ENCODE data around the gene HADH.

The HADH gene

GRCh38 chr4:108060686-108061321, 71.1 kb downstream of the HADH start:
- DNase-seq, result no peak

DNA sequence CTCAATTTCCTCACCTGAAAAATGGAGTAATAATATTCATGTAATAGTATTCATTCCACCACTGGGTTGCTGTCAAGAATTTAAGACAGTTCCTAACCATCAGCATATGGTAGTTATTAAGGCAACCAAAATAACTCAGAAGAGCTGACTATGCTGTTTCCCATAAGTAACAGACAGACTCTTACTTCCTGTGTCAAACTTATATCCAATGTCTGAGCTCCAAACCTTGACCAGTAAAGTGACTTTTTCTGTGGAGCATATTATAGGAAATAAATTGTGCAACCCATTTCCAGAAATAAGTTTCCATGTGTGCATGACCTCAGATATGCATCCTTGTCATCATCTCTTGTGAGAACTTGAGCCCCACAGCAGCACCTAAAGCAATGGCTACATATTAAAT, 78.8 kb downstream of the HADH start:
- peak; percentile 14 to 41 for DNase-seq

DNA sequence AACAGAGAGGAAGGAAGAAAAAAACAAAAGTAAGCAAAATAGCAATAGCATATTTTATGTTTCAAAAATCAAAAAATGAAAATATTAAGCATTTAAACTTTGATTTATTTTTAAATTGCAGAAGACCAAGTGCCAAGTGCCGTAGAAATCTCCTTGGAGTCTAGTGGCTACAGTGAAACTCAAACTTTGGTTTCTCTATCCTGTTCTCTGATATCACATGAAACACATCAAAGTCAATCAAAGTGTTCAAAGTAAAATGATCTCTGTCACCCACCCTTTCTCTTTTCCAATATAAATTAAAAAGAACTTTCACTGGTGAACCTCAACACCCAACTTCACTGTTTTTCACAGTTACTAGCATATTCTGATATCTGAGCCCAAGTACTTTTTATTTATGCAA, 81.1 kb downstream of the HADH start:
- no peak for DNase-seq

GRCh38 chr4:108072300-108072699, 82.6 kb downstream of the HADH start:
- no peak for DNase-seq

DNA sequence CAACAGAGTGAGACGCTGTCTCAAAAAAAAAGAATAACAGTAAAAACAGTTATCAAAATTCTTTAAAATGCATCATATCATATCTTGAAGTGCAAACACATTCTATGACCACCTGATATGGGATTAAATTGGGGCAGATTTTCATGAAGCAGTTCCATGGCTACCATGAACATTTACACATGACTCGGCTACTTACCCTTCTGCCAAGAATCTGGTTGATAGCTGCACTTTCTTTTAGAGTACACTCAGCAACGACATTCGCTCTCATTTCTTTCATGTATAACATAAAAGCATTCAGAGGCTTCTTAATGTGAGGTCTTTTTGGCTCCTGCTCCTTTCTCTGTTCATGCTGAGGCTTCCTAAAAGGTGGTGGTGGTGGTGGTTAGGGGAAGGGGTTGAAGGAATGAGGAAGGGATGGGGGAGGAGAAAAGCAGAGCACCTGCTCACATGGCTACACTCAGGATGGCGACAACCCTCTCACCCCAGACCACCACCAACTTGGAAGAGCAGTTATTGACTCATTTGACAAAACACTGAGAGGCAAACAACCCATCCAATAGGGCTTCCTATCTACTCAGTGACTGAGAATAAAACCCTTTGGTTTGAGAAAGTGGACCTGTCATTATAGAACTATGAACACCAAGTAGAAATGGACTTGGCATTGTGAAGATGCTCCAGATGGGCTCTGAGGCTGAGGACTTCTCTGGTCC, 88.5 kb downstream of the HADH start:
- no peak for DNase-seq

DNA sequence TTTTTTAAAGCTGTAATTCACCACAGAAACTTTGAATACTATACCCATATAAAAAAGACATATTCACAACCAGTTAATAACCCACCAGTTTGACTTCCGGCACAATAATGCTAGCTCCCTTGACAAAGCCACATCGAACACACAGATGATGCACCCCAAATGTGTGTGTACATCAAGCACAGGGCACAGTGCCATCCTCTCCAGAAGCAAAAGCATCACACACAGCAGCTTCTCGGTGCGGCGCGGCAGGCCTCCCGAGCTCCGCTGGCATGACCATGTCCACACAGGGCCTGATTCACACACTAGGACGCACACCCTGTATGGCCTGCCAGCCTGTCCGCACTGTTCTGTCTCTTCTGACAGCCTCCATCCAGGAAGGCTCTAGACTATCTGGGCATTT, 91.1 kb downstream of the HADH start:
- DNase-seq, result no peak

DNA sequence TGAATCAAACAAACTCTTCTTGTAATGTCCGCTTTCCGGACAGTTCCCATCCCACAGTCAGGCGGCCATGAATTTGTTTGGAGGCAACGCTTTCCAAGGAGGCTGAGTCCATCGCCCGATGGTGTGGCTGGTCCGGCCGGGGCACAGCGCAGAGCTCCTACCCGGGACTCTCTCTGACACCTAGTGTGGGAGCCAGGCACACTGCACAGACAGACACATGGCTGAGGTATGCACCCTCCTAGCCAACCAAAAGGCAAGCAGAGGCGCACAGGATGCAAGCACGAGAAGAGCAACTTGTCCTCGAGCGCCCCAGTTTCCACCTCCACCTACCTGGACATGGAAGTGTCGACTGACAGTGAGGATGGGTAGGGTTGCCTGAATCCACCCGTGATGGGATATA, 91.6 kb downstream of the HADH start:
- no peak for DNase-seq

Data from Kasumi-1 (cell line).